SK-N-SH (cell line): ENCODE measurements around the gene LINC00237. TPM values are rescaled to one million over a fixed set of nuclear protein-coding genes. Genes with fewer than 3 reads are reported as not detected.

Experiments
- CTCF ChIA-PET: fragments of 300-600, 350-600 bp; formaldehyde crosslinking; extraction: SDS; loops from one replicate; lab custom pipeline; 2021; lab: Yijun Ruan, JAX
- POLR2A ChIA-PET: fragments of 350-600 bp; sonication (Branson Sonifier 250); formaldehyde crosslinking; extraction: SDS; loops from one replicate; lab custom pipeline; 2020; ENCODE audit warnings: antibody characterized with exemption, inconsistent platforms; lab: Yijun Ruan, JAX
- DNase-seq: peaks from one replicate; pipeline ENCODE4 v3.0.0; 2012
- H2AFZ ChIP-seq: fragments of 200-600 bp; sonication (generic); 2 replicates; pipeline ENCODE4 v1.8.1; 2016; ENCODE audit warnings: antibody characterized with exemption, mild to moderate bottlenecking, low read depth
- H3F3A ChIP-seq: fragments of 200-600 bp; sonication (generic); replicated peaks from 2 replicates; pipeline ENCODE3; 2016; ENCODE audit warnings: antibody characterized with exemption, mild to moderate bottlenecking; ENCODE audit not compliant: insufficient read depth
- H3K27ac ChIP-seq, 2 experiments: fragments of 200-500 bp in 1 of 2; fragments of 200-600 bp in 1 of 2; sonication (Bioruptor generic) in 1 of 2; sonication (generic), shearing (Covaris generic) in 1 of 2; 2 replicates each; pipeline versions ENCODE4 v1.5.1 to v1.6.1; 2014 to 2016; ENCODE audit warnings: low read depth in 2 of 2, inconsistent platforms in 1 of 2, low read length in 1 of 2, mild to moderate bottlenecking in 1 of 2, mixed read lengths in 1 of 2
- H3K27me3 ChIP-seq: fragments of 200-600 bp; sonication (generic), shearing (Covaris generic); 2 replicates; pipeline ENCODE4 v1.6.1; 2016; ENCODE audit warnings: mixed run types; ENCODE audit not compliant: insufficient read depth
- H3K36me3 ChIP-seq, 2 experiments: fragments of 200-500 bp in 1 of 2; fragments of 200-600 bp in 1 of 2; sonication (Bioruptor generic) in 1 of 2; sonication (generic) in 1 of 2; replicated peaks in 1 of 2; 2 replicates each; pipeline versions ENCODE3 to v1.5.1; 2014 to 2016; ENCODE audit warnings: low read length in 1 of 2, mild to moderate bottlenecking in 1 of 2; ENCODE audit not compliant: insufficient read depth in 2 of 2, control insufficient read depth in 1 of 2
- H3K4me1 ChIP-seq, 2 experiments: fragments of 200-500 bp in 1 of 2; fragments of 200-600 bp in 1 of 2; sonication (Bioruptor generic) in 1 of 2; sonication (generic), shearing (Covaris generic) in 1 of 2; 2 replicates each; pipeline versions ENCODE4 v1.5.1 to v1.6.1; 2014 to 2016; ENCODE audit warnings: low read depth in 1 of 2, low read length in 1 of 2, mixed run types in 1 of 2; ENCODE audit not compliant: insufficient read depth in 2 of 2, control insufficient read depth in 1 of 2
- H3K4me2 ChIP-seq: fragments of 200-600 bp; sonication (generic), shearing (Covaris generic); 2 replicates; pipeline ENCODE4 v1.6.1; 2017; ENCODE audit warnings: mixed run types
- H3K4me3 ChIP-seq, 2 experiments: fragments of 200-500 bp in 1 of 2; fragments of 200-600 bp in 1 of 2; sonication (Bioruptor generic) in 1 of 2; sonication (generic), shearing (Covaris generic) in 1 of 2; 2 replicates each; pipeline versions ENCODE4 v1.5.1 to v1.8.1; 2014 to 2016; ENCODE audit warnings: low read depth in 2 of 2, inconsistent platforms in 1 of 2, low read length in 1 of 2, mild to moderate bottlenecking in 1 of 2, mixed read lengths in 1 of 2, moderate library complexity in 1 of 2
- H3K79me2 ChIP-seq: fragments of 200-600 bp; sonication (generic); 2 replicates; pipeline ENCODE4 v1.8.1; 2017; ENCODE audit warnings: mild to moderate bottlenecking; ENCODE audit not compliant: insufficient read depth
- H3K9ac ChIP-seq: fragments of 200-600 bp; sonication (generic); 2 replicates; pipeline ENCODE4 v1.6.1; 2017; ENCODE audit warnings: mixed run types
- H3K9me2 ChIP-seq: fragments of 200-600 bp; sonication (generic); 2 replicates; pipeline ENCODE4 v1.6.1; 2017; ENCODE audit warnings: mixed run types
- H3K9me3 ChIP-seq: fragments of 200-600 bp; sonication (generic); 2 replicates; pipeline ENCODE4 v1.6.1; 2017; ENCODE audit warnings: mixed run types, mild to moderate bottlenecking, moderate library complexity
- H4K20me1 ChIP-seq: fragments of 200-600 bp; sonication (generic); 2 replicates; pipeline ENCODE4 v1.6.1; 2017; ENCODE audit warnings: mild to moderate bottlenecking, mixed run types; ENCODE audit not compliant: insufficient read depth
- CTCF ChIP-seq: fragments of 200-600 bp; sonication (generic); IDR thresholded peaks from 2 replicates; pipeline ENCODE4 v1.6.1; 2017; ENCODE audit warnings: antibody characterized with exemption, mild to moderate bottlenecking, moderate library complexity
- EP300 ChIP-seq, 2 experiments: IDR thresholded peaks; 2 replicates each; pipeline versions ENCODE4 v1.4.0 to v1.6.1; 2012; ENCODE audit warnings: borderline replicate concordance in 1 of 2, low read depth in 1 of 2, low read length in 1 of 2
- EZH2phosphoT487 ChIP-seq: fragments of 200-600 bp; sonication (generic); IDR thresholded peaks from 2 replicates; pipeline ENCODE4 v1.6.1; 2017; ENCODE audit warnings: low read depth, mixed run types, mild to moderate bottlenecking, antibody characterized with exemption, moderate library complexity, borderline replicate concordance
- FOSL2 ChIP-seq: IDR thresholded peaks from 2 replicates; pipeline ENCODE4 v1.4.0; 2012; ENCODE audit warnings: low read depth, mild to moderate bottlenecking, moderate library complexity, borderline replicate concordance
- FOXJ3 ChIP-seq: sonication (generic); formaldehyde crosslinking; IDR thresholded peaks from 2 replicates; pipeline ENCODE4 v1.5.1; 2020; ENCODE audit warnings: mild to moderate bottlenecking, missing genetic modification reagents
- FOXM1 ChIP-seq: IDR thresholded peaks from 2 replicates; pipeline ENCODE4 v1.4.0; 2012; ENCODE audit warnings: low read depth, mild to moderate bottlenecking
- JUND ChIP-seq: IDR thresholded peaks from 2 replicates; pipeline ENCODE4 v1.4.0; 2012
- MAX ChIP-seq: IDR thresholded peaks from 2 replicates; pipeline ENCODE4 v1.4.0; 2012; ENCODE audit warnings: low read depth
- NFIC ChIP-seq: IDR thresholded peaks from 2 replicates; pipeline ENCODE4 v1.4.0; 2012; ENCODE audit warnings: borderline replicate concordance
- NRF1 ChIP-seq: IDR thresholded peaks from 2 replicates; pipeline ENCODE4 v1.6.1; 2012; ENCODE audit warnings: low read depth, mild to moderate bottlenecking, low read length
- PBX3 ChIP-seq: IDR thresholded peaks from 2 replicates; pipeline ENCODE4; 2012
- RAD21 ChIP-seq: IDR thresholded peaks from 2 replicates; pipeline ENCODE4 v1.6.1; 2012; ENCODE audit warnings: mild to moderate bottlenecking, low read length
- RCOR1 ChIP-seq: fragments of 150-350 bp; IDR thresholded peaks from 2 replicates; pipeline ENCODE4 v1.6.1; 2017; ENCODE audit warnings: antibody characterized with exemption, low read length
- REST ChIP-seq: IDR thresholded peaks from 2 replicates; pipeline ENCODE4 v1.6.1; 2012; ENCODE audit warnings: mild to moderate bottlenecking, low read depth, low read length, moderate library complexity
- RFX5 ChIP-seq: IDR thresholded peaks from 2 replicates; pipeline ENCODE4 v1.6.1; 2012; ENCODE audit warnings: mild to moderate bottlenecking, improper control_type of control experiment, low read length
- RXRA ChIP-seq: IDR thresholded peaks from 2 replicates; pipeline ENCODE4 v1.4.0; 2012; ENCODE audit warnings: low read depth, mild to moderate bottlenecking, borderline replicate concordance
- SIN3A ChIP-seq: IDR thresholded peaks from 2 replicates; pipeline ENCODE4 v1.6.1; 2012; ENCODE audit warnings: low read depth, mild to moderate bottlenecking, low read length, moderate library complexity, borderline replicate concordance
- SMC3 ChIP-seq: IDR thresholded peaks from 2 replicates; pipeline ENCODE4 v1.6.1; 2012; ENCODE audit warnings: low read depth, low read length, improper control_type of control experiment
- TCF12 ChIP-seq: IDR thresholded peaks from 2 replicates; pipeline ENCODE4 v1.4.0; 2012
- USF1 ChIP-seq: IDR thresholded peaks from 2 replicates; pipeline ENCODE4 v1.4.0; 2012; ENCODE audit warnings: low read depth, borderline replicate concordance
- whole genome bisulfite sequencing: methylation state at CpG from one replicate; pipeline ENCODE4 v1.1.6; 2017; ENCODE audit warnings: low lambda C conversion rate; 5-methylcytosine and 5-hydroxymethylcytosine counted together
- polyA plus RNA-seq, 3 experiments: library from polyadenylated mRNA; depleted of rRNA; stranded (reverse); fragments of >200 nt; gene quantifications; 2 replicates each; pipeline ENCODE4 v1.2.3, GENCODE V29; 2012

Gene LINC00237
- polyA plus RNA-seq, 1 of the 3 experiments (the other 2 are of a cell fraction), result not detected

- Histone ChIP-seq H2AFZ (no peak overlapping the region), H3K4me2 (no peak overlapping the region), H3K36me3 (no peaks in the 10 kb centered on the region), H3K4me1 (peaks cover 0 to 8% of the 10 kb centered on the region in 2 experiments; a peak in 2 of 4 replicates), H3K27ac (no peak overlapping the region), H3K79me2 (no peaks in the 10 kb centered on the region), H3K9ac (no peak overlapping the region), H3K9me2 (no peaks in the 10 kb centered on the region), H3K4me3 (no peak overlapping the region), H3K27me3 (no peaks in the 10 kb centered on the region), H3K9me3 (no peaks in the 10 kb centered on the region), H3F3A (peaks cover 3% of the 10 kb centered on the region), H4K20me1 (no peaks in the 10 kb centered on the region)
- POLR2A ChIA-PET, result no interaction called here
- WGBS, result 81% methylated on average over 9 of the region's 9 CpGs
- no peak for DNase-seq
- TF ChIP-seq RFX5 (no peak), USF1 (no peak), NRF1 (no peak), TCF12 (no peak), RXRA (no peak), FOXM1 (no peak), PBX3 (no peak), SMC3 (no peak), FOSL2 (no peak), CTCF (no peak), NFIC (no peak), EP300 (IDR thresholded peaks at IDR 0.05; ENCODE audit: borderline replicate concordance in 1 of 2, low read depth in 1 of 2, low read length in 1 of 2) (no peak), REST (no peak), RCOR1 (no peak), FOXJ3 (CRISPR knock-in tag) (no peak), MAX (no peak), JUND (no peak), SIN3A (no peak), RAD21 (no peak), EZH2phosphoT487 (no peak)
- CTCF ChIA-PET, result interaction anchor here (1.8 kb wide), 1 partner anchor 86 kb away, joined by 6 read pairs; no protein-coding TSS in a partner anchor
Observed at GRCh38 chr20:21149344-21149743, 43.2 kb upstream of the LINC00237 start.
